ENCODE results near the gene PHC1. TPM values are rescaled to one million over a fixed set of nuclear protein-coding genes. Genes with fewer than 3 reads are reported as not detected.
"Not testable (repeated sequence)": the region's sequence is repeated elsewhere in the genome, so short reads cannot be mapped to it uniquely, and the experiment has no call there.

The PHC1 gene
- polyA plus RNA-seq, 1 experiment: 26.7 TPM

DNA sequence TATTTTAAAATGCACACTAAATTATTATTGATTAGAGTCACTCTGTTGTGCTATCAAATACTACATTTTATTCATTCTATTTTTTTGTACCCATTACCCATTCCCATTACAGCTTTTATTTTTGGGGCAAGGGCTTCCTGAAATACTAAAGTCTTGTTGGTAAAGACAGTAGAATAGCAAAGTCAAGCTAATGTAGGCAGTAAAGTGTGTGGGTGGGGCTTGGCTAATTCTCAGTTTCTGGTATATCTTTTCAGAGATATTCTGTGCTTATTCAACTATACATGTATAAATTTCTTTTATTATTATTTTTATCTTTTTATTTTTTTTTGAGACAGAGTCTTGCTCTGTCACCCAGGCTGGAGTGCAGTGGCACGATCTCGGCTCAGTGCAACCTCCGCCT, 22.3 kb upstream of the PHC1 start:
- DNase-seq (ENCODE audit: low read depth): no peak
- TF ChIP-seq, protein P1, sequence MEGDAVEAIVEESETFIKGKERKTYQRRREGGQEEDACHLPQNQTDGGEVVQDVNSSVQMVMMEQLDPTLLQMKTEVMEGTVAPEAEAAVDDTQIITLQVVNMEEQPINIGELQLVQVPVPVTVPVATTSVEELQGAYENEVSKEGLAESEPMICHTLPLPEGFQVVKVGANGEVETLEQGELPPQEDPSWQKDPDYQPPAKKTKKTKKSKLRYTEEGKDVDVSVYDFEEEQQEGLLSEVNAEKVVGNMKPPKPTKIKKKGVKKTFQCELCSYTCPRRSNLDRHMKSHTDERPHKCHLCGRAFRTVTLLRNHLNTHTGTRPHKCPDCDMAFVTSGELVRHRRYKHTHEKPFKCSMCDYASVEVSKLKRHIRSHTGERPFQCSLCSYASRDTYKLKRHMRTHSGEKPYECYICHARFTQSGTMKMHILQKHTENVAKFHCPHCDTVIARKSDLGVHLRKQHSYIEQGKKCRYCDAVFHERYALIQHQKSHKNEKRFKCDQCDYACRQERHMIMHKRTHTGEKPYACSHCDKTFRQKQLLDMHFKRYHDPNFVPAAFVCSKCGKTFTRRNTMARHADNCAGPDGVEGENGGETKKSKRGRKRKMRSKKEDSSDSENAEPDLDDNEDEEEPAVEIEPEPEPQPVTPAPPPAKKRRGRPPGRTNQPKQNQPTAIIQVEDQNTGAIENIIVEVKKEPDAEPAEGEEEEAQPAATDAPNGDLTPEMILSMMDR (IDR thresholded peaks at IDR 0.05; ENCODE audit: insufficient read depth, low read depth, low read length): no peak
- H3K36me3 ChIP-seq (ENCODE audit: control insufficient read depth, insufficient read depth, low read length): no peaks in the 10 kb centered on the region
- H3K4me3 ChIP-seq (ENCODE audit: low read depth, low read length): no peak overlapping the region
- ChIA-PET POLR2A (no interaction called here), CTCF (interaction anchor here (0.8 to 3.6 kb wide), 5 partner anchors 9 to 235 kb away, joined by 3 to 32 read pairs (median 20); no protein-coding TSS in a partner anchor)
- H3K27me3 ChIP-seq (ENCODE audit: control insufficient read depth, insufficient read depth, low read length): no peaks in the 10 kb centered on the region

DNA sequence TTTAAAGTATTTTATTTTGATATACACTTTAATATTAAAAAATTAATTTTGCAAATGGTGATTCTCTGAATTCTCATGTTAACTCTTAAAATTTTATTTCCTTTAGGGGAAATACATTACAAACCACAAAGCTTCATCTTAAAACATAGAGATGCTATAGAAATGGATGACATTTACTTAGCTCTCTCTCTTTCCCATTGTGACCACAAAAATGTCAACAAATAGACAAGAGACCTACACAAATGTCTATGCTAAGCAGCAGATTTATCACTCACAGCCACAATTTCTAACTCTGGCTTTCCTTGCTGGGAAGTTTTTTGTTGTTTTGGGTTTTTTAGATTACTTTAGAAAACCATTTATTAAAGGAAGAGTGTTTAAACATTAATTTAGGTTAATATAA, 19.9 kb upstream of the PHC1 start:
- TF ChIP-seq, protein P1 (IDR thresholded peaks at IDR 0.05; ENCODE audit: insufficient read depth, low read depth, low read length): no peak
- Histone ChIP-seq H3K36me3 (ENCODE audit: control insufficient read depth, insufficient read depth, low read length) (no peaks in the 10 kb centered on the region), H3K4me3 (ENCODE audit: low read depth, low read length) (no peak overlapping the region), H3K27me3 (ENCODE audit: control insufficient read depth, insufficient read depth, low read length) (no peaks in the 10 kb centered on the region; the same call in 1 of the 2 replicates)
- no peak for DNase-seq (ENCODE audit: low read depth)
- ChIA-PET CTCF (interaction anchor here (0.6 to 2.0 kb wide), 4 partner anchors 20 to 152 kb away, joined by 3 to 4 read pairs (median 3); partner anchors contain the start of gene PHC1), POLR2A (no interaction called here)

DNA sequence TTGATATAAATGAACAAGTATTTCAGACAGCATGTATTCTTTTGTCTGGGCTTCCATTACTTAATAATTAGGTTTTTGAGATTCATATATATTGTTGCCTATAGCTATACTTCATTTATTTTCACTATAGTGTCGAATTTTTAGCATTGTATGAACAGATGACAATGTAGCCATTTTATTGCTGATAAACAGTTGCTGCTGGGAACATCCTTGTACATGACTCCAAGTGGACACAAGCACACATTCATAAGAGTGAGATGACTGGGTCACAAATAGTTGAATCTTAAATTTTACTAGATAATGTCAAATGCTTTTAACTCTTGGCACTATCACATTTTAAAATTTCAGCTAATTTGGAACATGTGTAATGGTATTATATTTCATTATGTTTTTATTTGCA, 19.3 kb upstream of the PHC1 start:
- TF ChIP-seq, protein P1 (IDR thresholded peaks at IDR 0.05; ENCODE audit: insufficient read depth, low read depth, low read length): no peak
- Histone ChIP-seq H3K4me3 (ENCODE audit: low read depth, low read length) (no peak overlapping the region), H3K36me3 (ENCODE audit: control insufficient read depth, insufficient read depth, low read length) (no peaks in the 10 kb centered on the region), H3K27me3 (ENCODE audit: control insufficient read depth, insufficient read depth, low read length) (no peaks in the 10 kb centered on the region; the same call in 1 of the 2 replicates)
- no peak for DNase-seq (ENCODE audit: low read depth)
- ChIA-PET POLR2A (no interaction called here), CTCF (interaction anchor here (0.6 to 2.0 kb wide), 4 partner anchors 19 to 152 kb away, joined by 3 to 4 read pairs (median 3); partner anchors contain the start of gene PHC1)

DNA sequence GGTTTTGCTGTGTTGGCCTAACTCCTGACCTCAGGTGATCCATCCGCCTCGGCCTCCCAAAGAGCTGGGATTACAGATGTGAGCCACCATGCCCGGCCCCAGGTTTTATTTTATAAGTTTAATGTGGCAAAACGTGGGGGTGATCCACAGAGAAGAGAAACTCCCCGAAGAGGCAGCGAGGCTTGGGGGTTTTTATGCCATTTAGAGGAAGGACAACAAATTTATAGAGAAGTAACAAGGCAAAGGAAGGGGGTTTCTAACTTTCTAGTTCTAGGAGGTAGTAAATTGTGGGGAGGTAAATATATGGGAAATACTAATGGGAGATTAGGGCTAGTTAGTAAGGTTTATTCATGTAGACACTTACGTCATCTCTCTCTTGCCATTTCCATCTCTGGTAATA, 17.2 kb upstream of the PHC1 start:
- TF ChIP-seq, protein P1 (IDR thresholded peaks at IDR 0.05; ENCODE audit: insufficient read depth, low read depth, low read length): no peak
- Histone ChIP-seq H3K36me3 (ENCODE audit: control insufficient read depth, insufficient read depth, low read length) (no peaks in the 10 kb centered on the region), H3K27me3 (ENCODE audit: control insufficient read depth, insufficient read depth, low read length) (no peaks in the 10 kb centered on the region; the same call in 1 of the 2 replicates), H3K4me3 (ENCODE audit: low read depth, low read length) (no peak overlapping the region)
- ChIA-PET CTCF (interaction anchor here (1.0 kb wide), 1 partner anchor 240 kb away, joined by 3 read pairs; no protein-coding TSS in a partner anchor), POLR2A (no interaction called here)
- DNase-seq (ENCODE audit: low read depth): no peak

DNA sequence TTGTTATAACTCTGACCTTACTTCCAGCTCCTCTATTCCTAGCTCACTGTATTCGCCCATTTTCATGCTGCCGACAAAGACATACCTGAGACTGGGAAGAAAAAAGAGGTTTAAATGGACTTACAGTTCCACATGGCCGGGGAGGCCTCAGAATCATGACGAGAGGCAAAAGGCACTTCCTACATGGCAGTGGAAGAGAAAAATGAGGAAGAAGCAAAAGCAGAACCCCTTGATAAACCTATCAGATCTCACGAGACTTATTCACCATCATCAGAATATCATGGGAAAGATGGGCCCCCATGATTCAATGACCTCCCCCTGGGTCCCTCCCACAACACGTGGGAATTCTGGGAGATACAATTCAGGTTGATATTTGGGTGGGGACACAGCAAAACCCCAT, 14.5 kb upstream of the PHC1 start:
- TF ChIP-seq, protein P1 (IDR thresholded peaks at IDR 0.05; ENCODE audit: insufficient read depth, low read depth, low read length): no peak
- ChIA-PET POLR2A (no interaction called here), CTCF (no interaction called here)
- no peak for DNase-seq (ENCODE audit: low read depth)
- no peaks in the 10 kb centered on the region; the same call in 1 of the 2 replicates for H3K27me3 ChIP-seq (ENCODE audit: control insufficient read depth, insufficient read depth, low read length)
- H3K4me3 ChIP-seq (ENCODE audit: low read depth, low read length): no peak overlapping the region
- H3K36me3 ChIP-seq (ENCODE audit: control insufficient read depth, insufficient read depth, low read length): no peaks in the 10 kb centered on the region

DNA sequence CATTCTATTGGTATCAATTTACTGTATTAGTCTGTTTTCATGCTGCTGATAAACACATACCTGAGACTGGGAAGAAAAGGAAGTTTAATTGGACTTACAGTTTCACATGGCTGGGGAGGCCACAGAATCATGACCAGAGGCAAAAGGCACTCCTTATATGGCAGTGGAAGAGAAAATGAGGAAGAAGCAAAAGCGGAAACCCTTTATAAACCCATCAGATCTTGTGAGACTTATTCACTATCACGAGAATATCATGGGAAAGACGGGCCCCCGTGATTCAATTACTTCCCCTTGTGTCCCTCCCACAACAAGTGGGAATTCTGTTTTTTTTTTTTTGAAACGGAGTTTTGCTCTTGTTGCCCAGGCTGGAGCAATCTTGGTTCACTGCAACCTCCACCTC, 11.6 kb upstream of the PHC1 start:
- H3K36me3 ChIP-seq (ENCODE audit: control insufficient read depth, insufficient read depth, low read length); DNase-seq (ENCODE audit: low read depth); H3K4me3 ChIP-seq (ENCODE audit: low read depth, low read length); CTCF ChIA-PET; POLR2A ChIA-PET; H3K27me3 ChIP-seq (ENCODE audit: control insufficient read depth, insufficient read depth, low read length): not testable (repeated sequence)

All from BJ (cell line).